ENCODE data around the gene WAC. TPM values are rescaled to one million over a fixed set of nuclear protein-coding genes. Genes with fewer than 3 reads are reported as not detected.
"Not testable (repeated sequence)": the region's sequence is repeated elsewhere in the genome, so short reads cannot be mapped to it uniquely, and the experiment has no call there.

The WAC gene, protein sequence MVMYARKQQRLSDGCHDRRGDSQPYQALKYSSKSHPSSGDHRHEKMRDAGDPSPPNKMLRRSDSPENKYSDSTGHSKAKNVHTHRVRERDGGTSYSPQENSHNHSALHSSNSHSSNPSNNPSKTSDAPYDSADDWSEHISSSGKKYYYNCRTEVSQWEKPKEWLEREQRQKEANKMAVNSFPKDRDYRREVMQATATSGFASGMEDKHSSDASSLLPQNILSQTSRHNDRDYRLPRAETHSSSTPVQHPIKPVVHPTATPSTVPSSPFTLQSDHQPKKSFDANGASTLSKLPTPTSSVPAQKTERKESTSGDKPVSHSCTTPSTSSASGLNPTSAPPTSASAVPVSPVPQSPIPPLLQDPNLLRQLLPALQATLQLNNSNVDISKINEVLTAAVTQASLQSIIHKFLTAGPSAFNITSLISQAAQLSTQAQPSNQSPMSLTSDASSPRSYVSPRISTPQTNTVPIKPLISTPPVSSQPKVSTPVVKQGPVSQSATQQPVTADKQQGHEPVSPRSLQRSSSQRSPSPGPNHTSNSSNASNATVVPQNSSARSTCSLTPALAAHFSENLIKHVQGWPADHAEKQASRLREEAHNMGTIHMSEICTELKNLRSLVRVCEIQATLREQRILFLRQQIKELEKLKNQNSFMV
- total RNA-seq, result 100 to 1,000 TPM in 1 of 2 experiments, 10 to 100 TPM in 1; 95.2 to 102 TPM

GRCh38 chr10:28532337-28533185 lies at the start of gene WAC:
WAC (plus strand) TSS chr10:28533118; CDS start chr10:28533580, 462 bp downstream.
- TF ChIP-seq, protein P1, sequence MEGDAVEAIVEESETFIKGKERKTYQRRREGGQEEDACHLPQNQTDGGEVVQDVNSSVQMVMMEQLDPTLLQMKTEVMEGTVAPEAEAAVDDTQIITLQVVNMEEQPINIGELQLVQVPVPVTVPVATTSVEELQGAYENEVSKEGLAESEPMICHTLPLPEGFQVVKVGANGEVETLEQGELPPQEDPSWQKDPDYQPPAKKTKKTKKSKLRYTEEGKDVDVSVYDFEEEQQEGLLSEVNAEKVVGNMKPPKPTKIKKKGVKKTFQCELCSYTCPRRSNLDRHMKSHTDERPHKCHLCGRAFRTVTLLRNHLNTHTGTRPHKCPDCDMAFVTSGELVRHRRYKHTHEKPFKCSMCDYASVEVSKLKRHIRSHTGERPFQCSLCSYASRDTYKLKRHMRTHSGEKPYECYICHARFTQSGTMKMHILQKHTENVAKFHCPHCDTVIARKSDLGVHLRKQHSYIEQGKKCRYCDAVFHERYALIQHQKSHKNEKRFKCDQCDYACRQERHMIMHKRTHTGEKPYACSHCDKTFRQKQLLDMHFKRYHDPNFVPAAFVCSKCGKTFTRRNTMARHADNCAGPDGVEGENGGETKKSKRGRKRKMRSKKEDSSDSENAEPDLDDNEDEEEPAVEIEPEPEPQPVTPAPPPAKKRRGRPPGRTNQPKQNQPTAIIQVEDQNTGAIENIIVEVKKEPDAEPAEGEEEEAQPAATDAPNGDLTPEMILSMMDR (IDR thresholded peaks at IDR 0.05), result no peak
- intact Hi-C loops (cut with micrococcal nuclease), result no loop called here
- peak within 1 kb of the TSS; percentile 100 for H3K27ac Mint-ChIP-seq
- peak within 1 kb of the TSS; percentile 97 for H3K4me3 Mint-ChIP-seq
- H3K4me1 Mint-ChIP-seq (ENCODE audit: low read depth), result peaks cover 50% of the 10 kb centered on the region
- ChIA-PET POLR2A (interaction anchor here (0.7 to 1.5 kb wide), 7 partner anchors 9 to 1002 kb away, joined by 3 to 6 read pairs (median 3); no protein-coding TSS in a partner anchor), CTCF (no interaction called here)
- peak; percentile 88 for ATAC-seq
- H3K36me3 Mint-ChIP-seq (ENCODE audit: low read depth), result peaks cover 55% of the 10 kb centered on the region
- DNase-seq, result peak; percentile 97
- peaks cover 1% of the 10 kb centered on the region for H3K9me3 Mint-ChIP-seq
- no peaks in the 10 kb centered on the region for H3K27me3 Mint-ChIP-seq

- ATAC-seq (no peak), DNase-seq (no peak)
- intact Hi-C loops (cut with micrococcal nuclease), result no loop called here
- ChIA-PET POLR2A (no interaction called here), CTCF (no interaction called here)
- TF ChIP-seq, protein P1 (IDR thresholded peaks at IDR 0.05), result no peak
- no peak overlapping the region for H3K4me3 Mint-ChIP-seq
- peaks cover 1% of the 10 kb centered on the region for H3K9me3 Mint-ChIP-seq
- H3K36me3 Mint-ChIP-seq (ENCODE audit: low read depth), result no peaks in the 10 kb centered on the region
- peaks cover 4% of the 10 kb centered on the region for H3K27me3 Mint-ChIP-seq
- H3K4me1 Mint-ChIP-seq (ENCODE audit: low read depth), result peaks cover 6% of the 10 kb centered on the region
- no peak overlapping the region for H3K27ac Mint-ChIP-seq
Measured at GRCh38 chr10:28489206-28489605, 43.7 kb upstream of the WAC start.

DNA sequence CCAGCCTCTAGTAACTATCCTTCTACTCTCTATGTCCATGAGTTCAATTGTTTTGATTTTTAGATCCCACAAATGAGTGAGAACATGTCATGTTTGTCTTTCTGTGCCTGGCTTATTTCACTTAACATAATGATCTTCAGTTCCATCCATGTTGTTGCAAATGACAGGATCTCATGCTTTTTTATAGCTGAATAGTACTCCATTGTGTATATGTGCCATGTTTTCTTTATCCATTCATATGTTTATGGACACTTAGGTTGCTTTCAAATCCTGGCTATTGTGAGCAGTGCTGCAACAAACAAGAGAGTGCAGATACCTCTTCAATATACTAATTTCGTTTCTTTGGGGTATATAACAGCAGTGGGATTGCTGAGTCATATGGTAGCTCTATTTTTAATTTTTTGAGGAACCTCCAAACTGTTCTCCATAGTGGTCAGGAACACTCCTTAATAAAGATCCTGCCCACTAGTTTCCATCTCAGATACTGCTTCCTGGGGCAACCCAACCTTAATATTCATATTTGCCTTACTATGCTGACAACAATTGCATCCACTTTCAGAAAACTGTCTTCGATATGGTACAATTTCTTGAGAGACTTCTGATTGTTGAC lies 42.6 kb upstream of the WAC start:
- H3K36me3 Mint-ChIP-seq (ENCODE audit: low read depth); H3K9me3 Mint-ChIP-seq; CTCF ChIA-PET; H3K27ac Mint-ChIP-seq; intact Hi-C loops (cut with micrococcal nuclease); ATAC-seq; H3K4me1 Mint-ChIP-seq (ENCODE audit: low read depth); H3K27me3 Mint-ChIP-seq; DNase-seq; H3K4me3 Mint-ChIP-seq; POLR2A ChIA-PET: not testable (repeated sequence)

DNA sequence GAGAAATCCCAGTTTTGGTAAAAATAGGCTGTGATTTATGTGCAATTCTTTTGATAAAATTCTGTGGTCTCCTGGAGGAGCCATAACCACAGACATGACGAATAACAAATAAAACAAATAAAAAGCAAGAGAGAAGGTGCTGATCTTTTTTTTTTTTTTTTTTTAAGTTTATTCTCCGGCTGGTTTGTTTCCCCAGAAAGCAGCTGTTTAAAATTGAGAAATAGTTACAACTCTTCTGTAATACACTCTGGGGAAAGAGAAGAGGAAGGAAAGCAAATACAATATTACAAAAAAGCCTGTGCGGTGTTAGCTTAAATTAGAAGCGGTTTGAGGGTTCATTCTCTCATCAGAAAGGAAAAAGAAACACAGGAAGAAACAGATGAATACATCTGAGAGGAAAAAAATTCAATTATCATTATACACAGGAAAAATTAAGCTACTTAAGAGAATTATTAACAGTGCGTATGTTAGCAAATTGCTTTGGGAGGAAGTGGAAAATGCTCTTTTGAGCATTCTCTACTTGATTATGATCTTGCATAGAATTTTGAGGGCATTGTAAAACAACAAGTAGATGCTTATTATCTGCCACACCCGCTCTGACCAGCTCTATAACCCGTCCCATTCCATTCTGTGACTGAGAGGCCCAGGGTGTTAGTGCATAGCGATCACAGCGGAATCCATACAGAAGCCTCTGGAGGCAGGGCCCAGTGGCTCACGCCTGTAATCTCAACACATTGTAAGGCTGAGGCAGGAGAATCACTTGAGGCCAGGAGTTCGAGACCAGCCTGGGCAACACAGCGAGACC lies 40.6 kb upstream of the WAC start:
- H3K9me3 Mint-ChIP-seq, result peaks cover 1% of the 10 kb centered on the region
- DNase-seq (no peak), ATAC-seq (no peak)
- intact Hi-C loops (cut with micrococcal nuclease), result no loop called here
- H3K4me3 Mint-ChIP-seq, result no peak overlapping the region
- TF ChIP-seq, protein P1 (IDR thresholded peaks at IDR 0.05), result no peak
- H3K27me3 Mint-ChIP-seq, result peaks cover 4% of the 10 kb centered on the region
- ChIA-PET POLR2A (interaction anchor here (0.6 kb wide), 1 partner anchor 1251 kb away, joined by 3 read pairs; no protein-coding TSS in a partner anchor), CTCF (no interaction called here)
- H3K27ac Mint-ChIP-seq, result no peak overlapping the region
- H3K4me1 Mint-ChIP-seq (ENCODE audit: low read depth), result peaks cover 3% of the 10 kb centered on the region
- no peaks in the 10 kb centered on the region for H3K36me3 Mint-ChIP-seq (ENCODE audit: low read depth)
